Left hindlimb (tissue), 1 donor: Measurements from ENCODE around the gene RAB6D.
"Not testable (repeated sequence)": the region's sequence is repeated elsewhere in the genome, so short reads cannot be mapped to it uniquely, and the experiment has no call there.

Experiments
- DNase-seq: peaks from one replicate; pipeline ENCODE4 v3.0.0-alpha.2; 2018

The RAB6D gene

GRCh38 chr2:131363703-131364186, at the start of gene RAB6D:
RAB6D (minus strand) TSS chr2:131364168; CDS start chr2:131363720, 448 bp downstream.
- DNase-seq: not testable (repeated sequence)

GRCh38 chr2:131413148-131413747, 49.3 kb upstream of the RAB6D start:
- no peak for DNase-seq

- no peak for DNase-seq
Measured at GRCh38 chr2:131410173-131410572, 46.2 kb upstream of the RAB6D start.

GRCh38 chr2:131408778-131409177, 44.8 kb upstream of the RAB6D start:
- no peak for DNase-seq

- DNase-seq: no peak
Measured at GRCh38 chr2:131408207-131408606, 44.2 kb upstream of the RAB6D start.

GRCh38 chr2:131404753-131405152, 40.8 kb upstream of the RAB6D start:
- DNase-seq: no peak

- DNase-seq: no peak
Measured at GRCh38 chr2:131402320-131403039, 38.5 kb upstream of the RAB6D start.

- no peak for DNase-seq
Measured at GRCh38 chr2:131400849-131401248, 36.9 kb upstream of the RAB6D start.

- DNase-seq: not testable (repeated sequence)
Measured at GRCh38 chr2:131400441-131400840, 36.5 kb upstream of the RAB6D start.

GRCh38 chr2:131396209-131396608, 32.2 kb upstream of the RAB6D start:
- not testable (repeated sequence) for DNase-seq

- not testable (repeated sequence) for DNase-seq
Measured at GRCh38 chr2:131395024-131395645, 31.2 kb upstream of the RAB6D start.

GRCh38 chr2:131394147-131394931, 30.4 kb upstream of the RAB6D start:
- no peak for DNase-seq

- not testable (repeated sequence) for DNase-seq
Measured at GRCh38 chr2:131391953-131392352, 28.0 kb upstream of the RAB6D start.

GRCh38 chr2:131391471-131391870, 27.5 kb upstream of the RAB6D start:
- not testable (repeated sequence) for DNase-seq

GRCh38 chr2:131390495-131391130, 26.6 kb upstream of the RAB6D start:
- DNase-seq: not testable (repeated sequence)

- no peak for DNase-seq
Measured at GRCh38 chr2:131389657-131390056, 25.7 kb upstream of the RAB6D start.

- DNase-seq: not testable (repeated sequence)
Measured at GRCh38 chr2:131388834-131389233, 24.9 kb upstream of the RAB6D start.

- DNase-seq: not testable (repeated sequence)
Measured at GRCh38 chr2:131373111-131373510, 9.1 kb upstream of the RAB6D start.

GRCh38 chr2:131369954-131370353, 6.0 kb upstream of the RAB6D start:
- no peak for DNase-seq

- DNase-seq: not testable (repeated sequence)
Measured at GRCh38 chr2:131368493-131369066, 4.6 kb upstream of the RAB6D start.

- no peak for DNase-seq
Measured at GRCh38 chr2:131367352-131367751, 3.4 kb upstream of the RAB6D start.

- no peak for DNase-seq
Measured at GRCh38 chr2:131366643-131367042, 2.7 kb upstream of the RAB6D start.
